Measurements from ENCODE around the gene LAIR1.

GRCh38 chr19:54316746-54317107 is 48.0 kb downstream of the LAIR1 start:
- no peak for TF ChIP-seq GATA2 (IDR thresholded peaks at IDR 0.05; ENCODE audit: low read depth, low read length)
- no peak for TF ChIP-seq GATA3 (IDR thresholded peaks at IDR 0.05; ENCODE audit: low read depth, low read length)

Measured in SH-SY5Y (cell line).